Measurements from ENCODE around the gene NMUR1.

Gene NMUR1

GRCh38 chr2:231525248-231526163, 4.7 kb downstream of the NMUR1 start:
- no peak for DNase-seq (ENCODE audit: low spot score)

GRCh38 chr2:231524477-231525247, 5.6 kb downstream of the NMUR1 start:
- no peak for DNase-seq (ENCODE audit: low spot score)

- no peak for DNase-seq (ENCODE audit: low spot score)
Observed at GRCh38 chr2:231523451-231524285, 6.6 kb downstream of the NMUR1 start.

- no peak for DNase-seq (ENCODE audit: low spot score)
Observed at GRCh38 chr2:231522418-231523180, 7.6 kb downstream of the NMUR1 start.

GRCh38 chr2:231521443-231521842, 8.8 kb downstream of the NMUR1 start:
- no peak for DNase-seq (ENCODE audit: low spot score)

GRCh38 chr2:231519975-231520555, 10.2 kb downstream of the NMUR1 start:
- DNase-seq (ENCODE audit: low spot score), result no peak

- no peak for DNase-seq (ENCODE audit: low spot score)
Observed at GRCh38 chr2:231518771-231519170, 11.5 kb downstream of the NMUR1 start.

GRCh38 chr2:231515603-231516002, 14.6 kb downstream of the NMUR1 start:
- DNase-seq (ENCODE audit: low spot score), result no peak

- no peak for DNase-seq (ENCODE audit: low spot score)
Observed at GRCh38 chr2:231514951-231515297, 15.3 kb downstream of the NMUR1 start.

GRCh38 chr2:231514225-231514950, 15.9 kb downstream of the NMUR1 start:
- peak; percentile 98 for DNase-seq (ENCODE audit: low spot score)

- no peak for DNase-seq (ENCODE audit: low spot score)
Observed at GRCh38 chr2:231513746-231514224, 16.5 kb downstream of the NMUR1 start.

GRCh38 chr2:231512222-231512621, 18.0 kb downstream of the NMUR1 start:
- DNase-seq (ENCODE audit: low spot score), result no peak

GRCh38 chr2:231503766-231504165, 26.5 kb downstream of the NMUR1 start:
- no peak for DNase-seq (ENCODE audit: low spot score)

GRCh38 chr2:231502596-231502995, 27.6 kb downstream of the NMUR1 start:
- DNase-seq (ENCODE audit: low spot score), result no peak

GRCh38 chr2:231497651-231498050, 32.6 kb downstream of the NMUR1 start:
- no peak for DNase-seq (ENCODE audit: low spot score)

- no peak for DNase-seq (ENCODE audit: low spot score)
Observed at GRCh38 chr2:231494669-231495068, 35.6 kb downstream of the NMUR1 start.

- no peak for DNase-seq (ENCODE audit: low spot score)
Observed at GRCh38 chr2:231490801-231491200, 39.4 kb downstream of the NMUR1 start.

GRCh38 chr2:231489990-231490389, 40.3 kb downstream of the NMUR1 start:
- DNase-seq (ENCODE audit: low spot score), result no peak

GRCh38 chr2:231488331-231488730, 41.9 kb downstream of the NMUR1 start:
- no peak for DNase-seq (ENCODE audit: low spot score)

- DNase-seq (ENCODE audit: low spot score), result no peak
Observed at GRCh38 chr2:231486851-231487596, 43.2 kb downstream of the NMUR1 start.
